Vagina (tissue), 2 donors: ENCODE measurements around the gene MAPK8IP2.

Experiments used
- CTCF ChIP-seq, 3 experiments: fragments of 450-650 bp in 2 of 3; fragments of 200-600 bp in 1 of 3; sonication (generic) in 1 of 3; IDR thresholded peaks; one replicate each; pipeline ENCODE4 v1.5.1; 2017 to 2019; ENCODE audit warnings: antibody characterized with exemption in 3 of 3, mild to moderate bottlenecking in 2 of 3, moderate library complexity in 2 of 3
- POLR2A ChIP-seq, 2 donors: fragments of 450-650 bp; IDR thresholded peaks; one replicate each; pipeline ENCODE4 v1.6.1; 2017; ENCODE audit warnings: antibody characterized with exemption in 2 of 2, mild to moderate bottlenecking in 2 of 2, moderate library complexity in 2 of 2
- POLR2AphosphoS5 ChIP-seq, 2 donors: sonication (generic); formaldehyde crosslinking; IDR thresholded peaks; one replicate each; pipeline ENCODE4 v1.9.0; 2017; ENCODE audit warnings: antibody characterized with exemption in 2 of 2, mild to moderate bottlenecking in 2 of 2, low read depth in 1 of 2; ENCODE audit not compliant: insufficient read depth in 1 of 2

DNA sequence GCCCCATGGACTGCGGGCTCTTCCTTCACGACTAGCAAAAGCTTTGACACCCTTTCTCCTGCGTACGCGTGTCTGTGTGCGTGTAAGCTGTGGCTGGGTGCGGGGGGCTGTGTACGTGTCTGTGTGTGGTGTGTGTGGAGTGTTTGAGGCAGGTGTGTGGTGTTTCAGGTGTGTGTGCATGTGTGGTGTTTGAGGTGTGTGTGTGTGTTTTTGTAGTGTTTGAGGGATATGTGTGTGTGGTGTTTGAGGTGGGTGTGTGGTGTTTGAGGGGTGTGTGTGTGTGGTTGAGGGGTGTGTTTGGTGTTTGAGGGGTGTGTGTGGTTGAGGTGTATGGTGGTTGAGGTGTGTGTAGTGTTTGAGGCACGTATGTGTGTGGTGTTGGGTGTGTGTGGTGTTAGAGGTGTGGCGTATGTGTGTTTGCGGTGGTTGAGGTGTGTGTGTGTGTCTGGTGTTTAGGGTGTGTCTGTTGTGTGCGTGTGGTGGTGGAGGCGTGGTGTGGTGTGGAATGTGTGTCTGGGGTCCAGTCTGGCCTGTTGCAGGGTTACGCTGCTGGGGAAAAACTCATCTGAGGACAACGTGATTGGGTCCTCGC, 28.0 kb downstream of the MAPK8IP2 start:
- no peak for TF ChIP-seq CTCF (IDR thresholded peaks at IDR 0.05)
- TF ChIP-seq POLR2A (IDR thresholded peaks at IDR 0.05) = no peak
- TF ChIP-seq POLR2AphosphoS5 (IDR thresholded peaks at IDR 0.05; ENCODE audit: insufficient read depth in 1 of 2, low read depth in 1 of 2) = no peak
